HCT116 (cell line): Measurements from ENCODE around the gene GNAT2. TPM values are rescaled to one million over a fixed set of nuclear protein-coding genes. Genes with fewer than 3 reads are reported as not detected.

Source experiments
- ATAC-seq: fragments of 200-7000 bp; cut with Tn5 transposase; 2 replicates; pipeline ENCODE4 v1.9.1; 2020; ENCODE audit warnings: mild to moderate bottlenecking, moderate library complexity
- BruUV-seq: library from RNA; stranded (reverse); fragments of 400-500 nt; replicated peaks from 2 replicates; lab custom pipeline; 2021; lab: Mats Ljungman, UMichigan
- CTCF ChIA-PET: fragments of 300-600 bp; sonication (Branson Sonifier 250); formaldehyde crosslinking; loops from one replicate; lab custom pipeline; 2021; ENCODE audit warnings: antibody characterized with exemption; lab: Charles Lee
- POLR2A ChIA-PET: fragments of 300-600, 350-600 bp; sonication (Branson Sonifier 250); formaldehyde crosslinking; loops from one replicate; lab custom pipeline; 2021; ENCODE audit warnings: antibody characterized with exemption; lab: Charles Lee
- RAD21 ChIA-PET, 2 experiments: fragments of 300-600 bp; sonication (Branson Sonifier 250); formaldehyde crosslinking; loops; one replicate each; lab custom pipeline; 2023; ENCODE audit warnings: low total read pairs in 2 of 2; ENCODE audit not compliant: uncharacterized antibody in 2 of 2, unreplicated experiment in 2 of 2, low non-redundant PET in 1 of 2; lab: Charles Lee
- DNase-seq: peaks from one replicate; pipeline ENCODE4 v3.0.0-alpha.2; 2010; ENCODE audit warnings: low read depth, low spot score
- H2AFZ ChIP-seq: fragments of 200-600 bp; shearing (Covaris generic), sonication (generic); 2 replicates; pipeline ENCODE4 v1.6.1; 2017; ENCODE audit warnings: low read depth, mixed run types, mixed read lengths, antibody characterized with exemption, low read length; ENCODE audit not compliant: poor library complexity, severe bottlenecking
- H3K27ac ChIP-seq: 2 replicates; pipeline ENCODE4 v1.5.1; 2012; ENCODE audit warnings: low read depth, low read length
- H3K27me3 ChIP-seq: fragments of 200-600 bp; sonication (generic); 2 replicates; pipeline ENCODE4 v1.6.1; 2016; ENCODE audit warnings: mixed run types, low read length, mixed read lengths; ENCODE audit not compliant: insufficient read depth
- H3K36me3 ChIP-seq, 2 experiments: fragments of 200-500 bp in 1 of 2; fragments of 200-600 bp in 1 of 2; sonication (Bioruptor generic) in 1 of 2; sonication (generic) in 1 of 2; 2 replicates each; pipeline versions ENCODE4 v1.5.1 to v1.6.1; 2014 to 2016; ENCODE audit warnings: low read length in 2 of 2, inconsistent platforms in 1 of 2, mixed read lengths in 1 of 2, mixed run types in 1 of 2; ENCODE audit not compliant: insufficient read depth in 2 of 2, control insufficient read depth in 1 of 2
- H3K4me1 ChIP-seq, 2 experiments: fragments of 200-600 bp in 1 of 2; sonication (generic) in 1 of 2; 2 replicates each; pipeline versions ENCODE4 v1.5.1 to v1.6.1; 2012 to 2017; ENCODE audit warnings: low read length in 2 of 2, inconsistent platforms in 1 of 2, mild to moderate bottlenecking in 1 of 2, mixed read lengths in 1 of 2, mixed run types in 1 of 2, moderate library complexity in 1 of 2; ENCODE audit not compliant: insufficient read depth in 2 of 2, control insufficient read depth in 1 of 2
- H3K4me2 ChIP-seq: fragments of 200-600 bp; sonication (generic); 2 replicates; pipeline ENCODE4 v1.6.1; 2017; ENCODE audit warnings: mixed run types, low read length, mixed read lengths
- H3K4me3 ChIP-seq, 2 experiments: fragments of 200-600 bp in 1 of 2; sonication (generic) in 1 of 2; replicated peaks in 1 of 2; 2 replicates each; pipeline ENCODE4 v1.5.1; 2011 to 2016; ENCODE audit warnings: low read length in 2 of 2, control low read depth in 1 of 2, low read depth in 1 of 2, mild to moderate bottlenecking in 1 of 2, mixed read lengths in 1 of 2, mixed run types in 1 of 2
- H3K79me2 ChIP-seq: fragments of 200-600 bp; sonication (generic); 2 replicates; pipeline ENCODE4 v1.6.1; 2017; ENCODE audit warnings: mild to moderate bottlenecking, mixed run types, low read length, moderate library complexity, mixed read lengths; ENCODE audit not compliant: insufficient read depth
- H3K9ac ChIP-seq: fragments of 200-600 bp; sonication (generic); 2 replicates; pipeline ENCODE4 v1.6.1; 2016; ENCODE audit warnings: low read length, mixed read lengths
- H3K9me2 ChIP-seq: fragments of 200-600 bp; sonication (generic), shearing (Covaris generic); 2 replicates; pipeline ENCODE4 v1.6.1; 2017; ENCODE audit warnings: mixed run types, mild to moderate bottlenecking, moderate library complexity; ENCODE audit not compliant: insufficient read depth
- H3K9me3 ChIP-seq, 2 experiments: fragments of 200-500 bp in 1 of 2; fragments of 200-600 bp in 1 of 2; sonication (Bioruptor generic) in 1 of 2; sonication (generic) in 1 of 2; 2 replicates each; pipeline ENCODE4 v1.6.1; 2014 to 2017; ENCODE audit warnings: low read length in 2 of 2, mixed read lengths in 2 of 2, inconsistent platforms in 1 of 2, low read depth in 1 of 2, mild to moderate bottlenecking in 1 of 2, mixed run types in 1 of 2, moderate library complexity in 1 of 2; ENCODE audit not compliant: control insufficient read depth in 1 of 2, insufficient read depth in 1 of 2
- H4K20me1 ChIP-seq: fragments of 200-600 bp; sonication (generic), shearing (Covaris generic); 2 replicates; pipeline ENCODE4 v1.6.1; 2017; ENCODE audit warnings: mixed run types, mild to moderate bottlenecking, moderate library complexity; ENCODE audit not compliant: insufficient read depth
- CBX3 ChIP-seq: IDR thresholded peaks from 2 replicates; pipeline ENCODE4 v1.6.1; 2012; ENCODE audit warnings: low read depth
- CEBPB ChIP-seq: IDR thresholded peaks from 2 replicates; pipeline ENCODE4 v1.6.1; 2012; ENCODE audit warnings: low read depth
- EGR1 ChIP-seq: IDR thresholded peaks from 2 replicates; pipeline ENCODE4 v1.6.1; 2012; ENCODE audit warnings: low read depth
- EZH2 ChIP-seq: fragments of 200-600 bp; sonication (generic); IDR thresholded peaks from 2 replicates; pipeline ENCODE4 v1.6.1; 2017; ENCODE audit warnings: antibody characterized with exemption, mixed run types
- EZH2phosphoT487 ChIP-seq: fragments of 200-600 bp; IDR thresholded peaks from 2 replicates; pipeline ENCODE4 v1.6.1; 2018; ENCODE audit warnings: antibody characterized with exemption, borderline replicate concordance
- MAX ChIP-seq: IDR thresholded peaks from 2 replicates; pipeline ENCODE4 v1.6.1; 2012
- POLR2AphosphoS5 ChIP-seq: IDR thresholded peaks from 2 replicates; pipeline ENCODE4 v1.6.1; 2011; ENCODE audit warnings: mild to moderate bottlenecking, low read depth, low read length, moderate library complexity
- RAD21 ChIP-seq: IDR thresholded peaks from 2 replicates; pipeline ENCODE4 v1.6.1; 2012; ENCODE audit warnings: low read depth, mild to moderate bottlenecking
- SIN3A ChIP-seq: IDR thresholded peaks from 2 replicates; pipeline ENCODE4 v1.6.1; 2012; ENCODE audit warnings: low read depth
- TCF7L2 ChIP-seq: IDR thresholded peaks from 2 replicates; pipeline ENCODE4 v1.7.0; 2011; ENCODE audit warnings: borderline replicate concordance, inconsistent platforms; ENCODE audit not compliant: insufficient read depth, insufficient read length; ENCODE audit errors: extremely low read depth
- YY1 ChIP-seq: IDR thresholded peaks from 2 replicates; pipeline ENCODE4 v1.6.1; 2011; ENCODE audit warnings: low read length, low read depth, moderate library complexity, mild to moderate bottlenecking; ENCODE audit not compliant: insufficient replicate concordance; ENCODE audit errors: extremely low read depth
- ZFX ChIP-seq: fragments of 450-650 bp; IDR thresholded peaks from 2 replicates; pipeline ENCODE4 v1.6.1; 2017
- ZNF274 ChIP-seq: fragments of 200-500 bp; sonication (Bioruptor generic); IDR thresholded peaks from 2 replicates; pipeline ENCODE4 v1.6.1; 2014; ENCODE audit warnings: mild to moderate bottlenecking, low read depth, low read length, inconsistent platforms
- intact Hi-C: fragments of 100-400 bp; cut with micrococcal nuclease; formaldehyde crosslinking; loops from 2 replicates; pipeline ENCODE4 v1.10.0; 2022
- total RNA-seq: library from RNA; stranded (reverse); gene quantifications from one replicate; pipeline ENCODE4 v1.2.1, GENCODE V29; 2021; ENCODE audit not compliant: unreplicated experiment
- TF ChIP-seq, protein P1 (sequence below): IDR thresholded peaks from 2 replicates; pipeline ENCODE4 v1.6.1; 2011; ENCODE audit warnings: mild to moderate bottlenecking, low read length, moderate library complexity; ENCODE audit not compliant: insufficient replicate concordance; ENCODE audit errors: extremely low read depth
- TF ChIP-seq, protein P2 (sequence below): IDR thresholded peaks from 2 replicates; pipeline ENCODE4 v1.6.1; 2012

The GNAT2 gene
- total RNA-seq, 1 experiment from 2014 or later, result 0.76 TPM

DNA sequence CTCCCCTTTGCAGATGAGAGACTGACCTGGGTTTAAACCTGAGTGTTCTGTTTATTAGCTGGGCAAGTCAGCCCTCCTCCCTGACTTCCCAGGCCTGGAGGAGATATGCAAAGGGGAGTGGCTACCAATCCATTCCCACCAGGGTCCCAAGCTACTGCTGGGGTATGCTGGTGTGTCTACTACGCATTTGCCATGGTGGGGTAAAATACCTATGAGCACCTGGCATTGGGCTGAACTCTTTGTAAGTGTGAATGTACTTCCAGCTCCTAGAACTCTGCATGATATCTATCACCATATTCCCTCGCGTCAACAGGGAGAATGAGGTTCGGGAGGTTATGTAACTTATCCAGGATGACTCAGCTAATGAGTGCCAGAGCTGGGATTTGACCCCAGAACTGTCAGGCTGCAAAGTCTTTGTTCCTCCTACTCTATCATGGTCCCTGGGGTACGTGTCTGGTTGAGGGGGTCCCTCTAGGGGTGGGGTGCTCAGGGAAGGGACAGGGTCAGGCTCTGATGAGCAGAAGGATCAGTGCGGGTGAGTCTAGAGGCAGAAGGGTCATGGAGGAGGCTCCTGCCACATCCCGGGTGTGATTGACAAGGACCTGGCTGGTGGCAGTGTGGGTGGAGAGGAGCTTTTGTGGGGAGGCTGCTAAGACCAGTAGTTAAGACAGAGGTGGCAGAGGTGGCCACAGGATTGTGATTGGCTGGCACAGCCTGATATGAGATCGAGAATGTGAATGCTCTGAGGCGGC is 17.0 kb upstream of the GNAT2 start:
- H3K36me3 ChIP-seq, result 0 out of 4 replicates have a peak, but pooled peaks cover 0 to 4% of the 10 kb centered on the region in 2 experiments
- POLR2A ChIA-PET, result interaction anchor here (1.2 to 2.6 kb wide), 3 partner anchors 16 to 348 kb away, joined by 3 to 11 read pairs (median 4); partner anchors contain the start of genes AHCYL1 and GNAI3

DNA sequence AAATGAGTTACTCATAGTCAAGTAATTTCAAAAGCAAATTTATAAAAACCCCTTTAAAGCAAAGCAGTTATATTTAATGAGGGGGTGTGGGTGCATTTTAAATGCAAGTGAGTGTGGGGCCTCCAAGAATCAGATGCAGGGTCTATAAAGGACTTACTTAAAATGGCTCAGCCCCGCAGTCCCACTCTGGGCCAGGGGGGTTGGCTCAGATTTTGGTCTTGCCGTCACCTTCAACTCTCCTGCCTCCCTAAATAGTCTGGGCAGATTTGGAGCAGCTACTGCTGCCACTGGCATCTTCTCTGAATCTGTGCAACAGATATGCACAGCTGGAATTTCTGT is 16.4 kb upstream of the GNAT2 start:
- BruUV-seq, result no TSS peak
- peaks cover 3 to 4% of the 10 kb centered on the region in 2 experiments; a peak in 1 of 4 replicates for H3K36me3 ChIP-seq
- peaks cover 12 to 19% of the 10 kb centered on the region in 2 experiments for H3K4me1 ChIP-seq
- H3K79me2 ChIP-seq, result no peaks in the 10 kb centered on the region
- H2AFZ ChIP-seq, result no peak overlapping the region
- H3K9ac ChIP-seq, result no peak overlapping the region
- no peak overlapping the region for H3K27ac ChIP-seq
- DNase-seq (no peak), ATAC-seq (no peak)
- ChIA-PET POLR2A (interaction anchor here (1.6 to 2.6 kb wide), 2 partner anchors 15 to 87 kb away, joined by 4 to 11 read pairs; partner anchors contain the start of gene GNAI3), RAD21 (no interaction called here), CTCF (interaction anchor here (1.3 kb wide), 1 partner anchor 14 kb away, joined by 5 read pairs; no protein-coding TSS in a partner anchor)
- intact Hi-C loops, result no loop called here
- no peaks in the 10 kb centered on the region for H3K9me2 ChIP-seq
- no peaks in the 10 kb centered on the region for H3K27me3 ChIP-seq
- H3K9me3 ChIP-seq, result no peaks in the 10 kb centered on the region
- no peak for TF ChIP-seq ZNF274
- TF ChIP-seq, protein P1, sequence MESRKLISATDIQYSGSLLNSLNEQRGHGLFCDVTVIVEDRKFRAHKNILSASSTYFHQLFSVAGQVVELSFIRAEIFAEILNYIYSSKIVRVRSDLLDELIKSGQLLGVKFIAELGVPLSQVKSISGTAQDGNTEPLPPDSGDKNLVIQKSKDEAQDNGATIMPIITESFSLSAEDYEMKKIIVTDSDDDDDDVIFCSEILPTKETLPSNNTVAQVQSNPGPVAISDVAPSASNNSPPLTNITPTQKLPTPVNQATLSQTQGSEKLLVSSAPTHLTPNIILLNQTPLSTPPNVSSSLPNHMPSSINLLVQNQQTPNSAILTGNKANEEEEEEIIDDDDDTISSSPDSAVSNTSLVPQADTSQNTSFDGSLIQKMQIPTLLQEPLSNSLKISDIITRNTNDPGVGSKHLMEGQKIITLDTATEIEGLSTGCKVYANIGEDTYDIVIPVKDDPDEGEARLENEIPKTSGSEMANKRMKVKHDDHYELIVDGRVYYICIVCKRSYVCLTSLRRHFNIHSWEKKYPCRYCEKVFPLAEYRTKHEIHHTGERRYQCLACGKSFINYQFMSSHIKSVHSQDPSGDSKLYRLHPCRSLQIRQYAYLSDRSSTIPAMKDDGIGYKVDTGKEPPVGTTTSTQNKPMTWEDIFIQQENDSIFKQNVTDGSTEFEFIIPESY, result no peak
- TF ChIP-seq MAX, result no peak
- TF ChIP-seq YY1, result no peak
- no peak for TF ChIP-seq ZFX
- no peaks in the 10 kb centered on the region for H4K20me1 ChIP-seq
- H3K4me3 ChIP-seq, result no peak overlapping the region
- H3K4me2 ChIP-seq, result peak overlapping the region; percentile 47

More for the DNA sequence above, 17.0 kb upstream of the GNAT2 start:
- Histone ChIP-seq H3K4me3 (no peak overlapping the region), H3K79me2 (no peaks in the 10 kb centered on the region), H3K27me3 (no peaks in the 10 kb centered on the region), H3K9ac (no peak overlapping the region), H4K20me1 (no peaks in the 10 kb centered on the region), H3K27ac (no peak overlapping the region; the same call in 1 of the 2 replicates), H3K9me3 (no peaks in the 10 kb centered on the region), H3K4me1 (peaks cover 12 to 19% of the 10 kb centered on the region in 2 experiments), H2AFZ (peak overlapping the region; percentile 7), H3K9me2 (no peaks in the 10 kb centered on the region), H3K4me2 (peak overlapping the region; percentile 47)
- no TSS peak for BruUV-seq
- no peak for TF ChIP-seq RAD21
- TF ChIP-seq ZNF274, result no peak
- no peak for TF ChIP-seq CEBPB
- TF ChIP-seq ZFX, result no peak
- no peak for TF ChIP-seq YY1
- TF ChIP-seq EZH2phosphoT487, result no peak
- TF ChIP-seq, protein P2, sequence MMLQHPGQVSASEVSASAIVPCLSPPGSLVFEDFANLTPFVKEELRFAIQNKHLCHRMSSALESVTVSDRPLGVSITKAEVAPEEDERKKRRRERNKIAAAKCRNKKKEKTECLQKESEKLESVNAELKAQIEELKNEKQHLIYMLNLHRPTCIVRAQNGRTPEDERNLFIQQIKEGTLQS, result no peak
- no peak for TF ChIP-seq EGR1
- no peak for TF ChIP-seq SIN3A
- no peak for TF ChIP-seq TCF7L2
- no peak for TF ChIP-seq POLR2AphosphoS5
- TF ChIP-seq EZH2, result no peak
- TF ChIP-seq CBX3, result no peak
- RAD21 ChIA-PET, result no interaction called here
- CTCF ChIA-PET, result interaction anchor here (1.0 to 1.3 kb wide), 4 partner anchors 8 to 90 kb away, joined by 3 to 5 read pairs (median 4); no protein-coding TSS in a partner anchor
- no peak for DNase-seq
- intact Hi-C loops, result no loop called here
- peak; percentile 41; the same call in 1 of the 2 replicates for ATAC-seq
